HG03442 (cell line): ENCODE measurements around the gene ALG2.

ENCODE experiments used
- ATAC-seq: cut with Tn5 transposase; IDR thresholded peaks from one replicate; pipeline ENCODE4 v1.9.1; 2021; ENCODE audit warnings: mild to moderate bottlenecking, moderate library complexity; ENCODE audit not compliant: unreplicated experiment

Gene ALG2

DNA sequence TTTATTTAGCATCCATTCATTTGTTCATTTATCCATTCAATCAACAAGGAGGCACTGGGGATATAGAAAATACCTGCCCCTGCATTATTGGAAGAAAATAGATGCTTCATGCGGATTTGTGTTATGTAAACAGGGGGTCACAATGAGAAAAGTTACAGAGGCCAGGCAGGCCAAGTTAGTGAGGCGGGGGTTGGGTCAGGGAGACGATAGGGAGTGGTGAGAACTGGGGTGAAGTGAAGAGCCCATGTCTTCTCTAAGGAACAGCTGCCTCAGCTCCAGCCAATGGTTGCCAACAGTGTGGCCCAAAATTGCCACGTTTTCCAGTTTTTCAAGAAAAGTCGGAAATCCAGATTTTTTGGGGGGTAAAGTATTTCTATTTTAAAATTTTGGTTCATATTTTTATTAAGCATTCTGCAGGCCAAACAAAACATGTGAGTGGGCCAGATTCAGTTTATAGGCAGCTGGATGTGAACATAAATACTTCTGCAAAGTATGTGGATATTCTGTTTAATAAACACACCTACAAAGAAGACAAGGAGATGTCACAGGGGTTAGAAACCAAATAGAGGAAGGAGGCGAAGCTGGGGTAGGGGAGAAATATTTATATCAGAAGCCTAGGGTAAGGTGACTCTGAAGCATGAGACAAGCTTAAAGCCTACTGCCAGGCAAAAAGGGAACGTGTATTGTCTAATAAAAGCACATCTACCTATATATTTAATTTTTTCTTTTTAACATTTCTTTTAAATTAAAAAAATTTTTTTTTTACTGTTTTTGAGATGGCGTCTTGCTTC is 44.0 kb downstream of the ALG2 start:
- ATAC-seq = no peak

- no peak for ATAC-seq
These were observed 45.2 kb downstream of the ALG2 start for GRCh38 chr9:99176527-99177013.

GRCh38 chr9:99173570-99174504 is 47.9 kb downstream of the ALG2 start:
- peak; percentile 87 for ATAC-seq

- no peak for ATAC-seq
These were observed 49.3 kb downstream of the ALG2 start for GRCh38 chr9:99172124-99173091.

DNA sequence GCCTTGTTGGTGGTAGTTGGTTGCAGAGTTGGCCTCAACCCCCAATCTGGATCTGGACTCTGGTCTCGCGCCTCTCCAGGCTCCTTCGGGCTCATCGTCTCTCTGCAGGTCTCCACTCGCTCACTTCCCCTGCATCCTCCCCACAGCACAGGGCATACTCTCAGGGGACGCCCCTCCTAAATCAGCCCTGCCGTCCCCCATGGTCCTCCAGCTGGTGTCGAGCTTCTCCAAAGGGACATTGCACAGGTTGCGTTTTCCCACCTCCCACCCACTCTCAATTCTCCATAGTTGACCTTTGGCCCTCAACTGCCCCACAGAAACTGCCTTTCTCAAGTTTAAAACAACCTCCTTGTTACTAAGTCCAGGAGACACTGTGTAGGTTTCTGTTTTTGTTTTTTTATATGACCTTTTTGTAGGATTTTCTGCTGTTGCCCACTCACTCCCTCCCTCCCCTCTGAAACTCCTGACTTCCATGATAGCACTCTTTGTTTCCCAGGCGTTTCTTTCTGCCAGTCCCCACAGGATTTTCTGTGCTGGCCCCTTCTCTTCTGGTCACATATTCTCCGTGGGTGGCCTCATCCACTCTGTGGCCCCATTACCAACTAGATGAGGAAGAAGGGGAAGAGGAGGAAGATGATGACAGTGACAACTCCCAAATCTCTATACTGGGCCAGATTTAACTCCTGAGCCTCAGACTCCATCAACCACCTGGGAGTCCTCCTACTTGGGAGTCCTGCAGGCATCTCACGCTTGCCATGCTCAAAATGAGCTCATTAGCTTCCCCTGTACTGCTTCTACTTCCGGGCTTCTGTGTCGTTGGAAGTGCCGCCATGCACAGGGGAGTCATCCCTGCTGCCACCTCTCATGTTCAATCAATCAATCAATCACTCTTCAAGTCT is 50.3 kb downstream of the ALG2 start:
- ATAC-seq = no peak

GRCh38 chr9:99169982-99170761 is 51.6 kb downstream of the ALG2 start:
- no peak for ATAC-seq

DNA sequence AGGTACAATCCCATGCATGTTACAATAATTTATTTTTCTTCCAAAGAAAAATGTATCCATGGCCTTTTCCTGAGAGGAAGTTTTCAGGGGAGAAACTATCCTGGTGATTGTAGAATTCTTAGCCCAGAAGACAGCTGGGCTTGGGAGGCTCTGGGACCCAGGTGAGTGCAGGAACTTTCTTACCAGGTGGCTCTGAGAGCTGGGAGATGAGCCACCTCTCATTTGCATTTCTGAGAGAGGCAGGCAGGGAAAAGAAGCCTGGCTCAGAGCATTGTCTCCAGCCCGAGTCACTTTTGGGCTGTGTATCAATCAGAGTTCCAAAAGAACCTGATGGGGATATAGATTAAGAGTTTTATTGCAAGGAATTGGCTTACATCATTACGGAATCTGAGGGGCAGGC is 52.7 kb downstream of the ALG2 start:
- ATAC-seq = no peak

- no peak for ATAC-seq
These were observed 54.0 kb downstream of the ALG2 start for GRCh38 chr9:99167694-99168093.

DNA sequence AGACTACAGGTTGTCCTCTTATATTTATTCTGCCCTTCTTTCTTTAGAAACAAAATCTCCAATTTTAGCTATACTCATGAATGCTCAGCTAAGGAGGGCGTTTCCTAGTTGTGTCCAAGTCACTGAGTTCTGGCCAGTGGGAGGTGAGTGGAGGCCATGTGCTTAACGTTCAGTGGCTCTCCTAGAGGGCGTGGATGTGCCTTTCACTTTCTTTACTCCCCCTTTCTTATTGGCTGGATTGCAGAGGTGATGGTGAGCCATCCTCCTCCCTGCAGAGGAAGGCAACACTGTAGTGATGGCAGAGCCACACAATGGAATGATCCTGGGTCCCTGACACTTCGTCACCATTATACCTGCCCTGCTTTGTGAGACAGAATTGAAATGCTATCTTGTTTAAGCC is 54.6 kb downstream of the ALG2 start:
- no peak for ATAC-seq
